HepG2 (cell line): ENCODE measurements around the gene ARL16. TPM values are rescaled to one million over a fixed set of nuclear protein-coding genes. Genes with fewer than 3 reads are reported as not detected.

Experiments used
- CREB3 ChIP-seq: sonication (generic); formaldehyde crosslinking; IDR thresholded peaks from 2 replicates; pipeline ENCODE4 v1.5.0; 2020; ENCODE audit warnings: missing genetic modification reagents
- DR1 ChIP-seq: sonication (generic); formaldehyde crosslinking; IDR thresholded peaks from 2 replicates; pipeline ENCODE4 v1.8.0; 2021; ENCODE audit warnings: mild to moderate bottlenecking, missing genetic modification reagents, inconsistent platforms
- E2F2 ChIP-seq: sonication (generic); formaldehyde crosslinking; IDR thresholded peaks from 2 replicates; pipeline ENCODE4 v1.4.0; 2020; ENCODE audit warnings: missing genetic modification reagents, borderline replicate concordance
- HDAC2 ChIP-seq: sonication (generic); formaldehyde crosslinking; IDR thresholded peaks from 2 replicates; pipeline ENCODE4 v1.4.0; 2020; ENCODE audit warnings: missing genetic modification reagents
- MEF2D ChIP-seq: sonication (generic); formaldehyde crosslinking; IDR thresholded peaks from 2 replicates; pipeline ENCODE4 v1.5.1; 2020; ENCODE audit warnings: mild to moderate bottlenecking, missing genetic modification reagents
- NCOA1 ChIP-seq: sonication (generic); formaldehyde crosslinking; IDR thresholded peaks from 2 replicates; pipeline ENCODE4 v1.9.0; 2021; ENCODE audit warnings: missing genetic modification reagents
- NR0B2 ChIP-seq: sonication (generic); formaldehyde crosslinking; IDR thresholded peaks from 2 replicates; pipeline ENCODE4 v1.4.0; 2020; ENCODE audit warnings: mild to moderate bottlenecking, missing genetic modification reagents
- SIX1 ChIP-seq: sonication (generic); formaldehyde crosslinking; IDR thresholded peaks from 2 replicates; pipeline ENCODE4 v1.4.0; 2020; ENCODE audit warnings: missing genetic modification reagents, borderline replicate concordance
- TARDBP ChIP-seq: sonication (generic); formaldehyde crosslinking; IDR thresholded peaks from 2 replicates; pipeline ENCODE4 v1.8.0; 2022; ENCODE audit warnings: mild to moderate bottlenecking, missing genetic modification reagents
- XBP1 ChIP-seq: sonication (generic); formaldehyde crosslinking; IDR thresholded peaks from 2 replicates; pipeline ENCODE4 v1.5.0; 2020; ENCODE audit warnings: missing genetic modification reagents
- ZFYVE20 ChIP-seq: sonication (generic); formaldehyde crosslinking; IDR thresholded peaks from 2 replicates; pipeline ENCODE4 v1.8.0; 2023; ENCODE audit warnings: low read depth, mild to moderate bottlenecking, moderate library complexity, missing genetic modification reagents, borderline replicate concordance
- ZNF281 ChIP-seq: sonication (generic); formaldehyde crosslinking; IDR thresholded peaks from 2 replicates; pipeline ENCODE4 v1.4.0; 2020; ENCODE audit warnings: missing genetic modification reagents, borderline replicate concordance
- ZNF367 ChIP-seq: sonication (generic); formaldehyde crosslinking; IDR thresholded peaks from 2 replicates; pipeline ENCODE4 v1.4.0; 2020; ENCODE audit warnings: missing genetic modification reagents, borderline replicate concordance
- ZNF670 ChIP-seq: sonication (generic); formaldehyde crosslinking; IDR thresholded peaks from 2 replicates; pipeline ENCODE4 v1.8.0; 2022; ENCODE audit warnings: mild to moderate bottlenecking, missing genetic modification reagents, borderline replicate concordance
- ZNF691 ChIP-seq: sonication (generic); formaldehyde crosslinking; IDR thresholded peaks from 2 replicates; pipeline ENCODE4 v1.4.0; 2020; ENCODE audit warnings: missing genetic modification reagents, low read depth, mild to moderate bottlenecking, borderline replicate concordance
- ZNF891 ChIP-seq: sonication (generic); formaldehyde crosslinking; IDR thresholded peaks from 2 replicates; pipeline ENCODE4 v1.5.0; 2020; ENCODE audit warnings: mild to moderate bottlenecking, missing genetic modification reagents
- ZSCAN21 ChIP-seq: sonication (generic); formaldehyde crosslinking; IDR thresholded peaks from 2 replicates; pipeline ENCODE4 v1.8.0; 2022; ENCODE audit warnings: mild to moderate bottlenecking, missing genetic modification reagents, moderate library complexity, borderline replicate concordance
- polyA plus RNA-seq, 8 experiments: library from polyadenylated mRNA; depleted of rRNA in 3 of 8; stranded (reverse) in 7 of 8; unstranded in 1 of 8; fragments of >200 nt; fragmentation: Illumina TruSeq in 4 of 8; extraction: Trizol in 4 of 8; gene quantifications; 2 replicates each; pipeline versions ENCODE4 v1.2.1 to v1.2.3, GENCODE V29; 2011 to 2016; ENCODE audit warnings: low read depth in 4 of 8, missing spikeins in 1 of 8, mixed read lengths in 1 of 8; ENCODE audit not compliant: insufficient read depth in 1 of 8
- total RNA-seq, 5 experiments: library from RNA; depleted of rRNA; stranded (reverse); fragments of >200 nt; fragmentation: Illumina TruSeq; extraction: Trizol; gene quantifications; 2 replicates each; pipeline ENCODE4 v1.2.3, GENCODE V29; 2016; ENCODE audit warnings: low read depth in 1 of 5
- TF ChIP-seq, protein P1 (sequence below): sonication (generic); formaldehyde crosslinking; IDR thresholded peaks from 2 replicates; pipeline ENCODE4 v1.8.1; 2022; ENCODE audit warnings: low read depth, mild to moderate bottlenecking, missing genetic modification reagents

The ARL16 gene
- total and polyA plus RNA-seq, 2 of the 13 experiments (the other 11 are each of a cell fraction or from before 2014, with no cell fraction given) = 20.8 to 30.8 TPM

DNA sequence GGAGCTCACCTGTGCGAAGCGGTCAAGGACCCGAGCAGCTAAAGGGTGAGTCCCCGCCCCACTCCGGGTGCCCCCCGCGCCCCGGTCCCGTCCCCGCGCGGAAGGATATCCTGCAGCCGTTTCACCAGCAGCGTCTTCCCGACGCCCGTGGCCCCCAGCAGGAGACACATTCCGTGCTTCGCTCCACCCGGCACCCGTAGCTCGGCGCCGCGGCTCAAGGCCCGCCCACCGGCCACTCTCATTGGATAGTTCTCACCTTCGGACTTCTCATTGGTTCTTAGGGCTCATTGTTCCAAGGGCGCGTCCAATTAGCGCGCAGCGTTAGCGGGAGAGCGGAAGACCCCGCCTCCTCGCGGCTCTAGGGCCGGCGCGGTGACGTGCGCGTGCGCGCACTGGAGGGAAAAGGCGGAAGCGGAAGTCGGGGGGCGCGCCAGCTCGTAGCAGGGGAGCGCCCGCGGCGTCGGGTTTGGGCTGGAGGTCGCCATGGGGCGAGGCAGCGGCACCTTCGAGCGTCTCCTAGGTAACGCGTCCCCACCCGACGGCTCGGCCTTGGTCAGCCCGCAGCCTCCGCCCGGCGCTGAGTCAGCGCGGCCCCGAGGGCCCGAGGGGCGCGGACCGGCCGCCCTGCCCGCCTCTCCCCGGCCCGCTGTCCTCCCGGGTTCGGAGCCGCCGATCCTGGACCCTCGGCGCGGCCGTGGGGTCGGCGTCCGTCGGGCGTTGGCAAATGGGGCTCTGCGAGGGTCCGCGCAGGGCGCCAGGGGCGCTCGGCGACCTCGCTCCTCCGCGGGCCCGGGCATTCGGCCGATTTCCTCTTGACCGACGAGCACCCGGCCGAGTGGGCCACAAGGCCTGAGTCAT lies at the start of gene ARL16, which contains the start of gene HGS (continued):
- TF ChIP-seq, protein P1, sequence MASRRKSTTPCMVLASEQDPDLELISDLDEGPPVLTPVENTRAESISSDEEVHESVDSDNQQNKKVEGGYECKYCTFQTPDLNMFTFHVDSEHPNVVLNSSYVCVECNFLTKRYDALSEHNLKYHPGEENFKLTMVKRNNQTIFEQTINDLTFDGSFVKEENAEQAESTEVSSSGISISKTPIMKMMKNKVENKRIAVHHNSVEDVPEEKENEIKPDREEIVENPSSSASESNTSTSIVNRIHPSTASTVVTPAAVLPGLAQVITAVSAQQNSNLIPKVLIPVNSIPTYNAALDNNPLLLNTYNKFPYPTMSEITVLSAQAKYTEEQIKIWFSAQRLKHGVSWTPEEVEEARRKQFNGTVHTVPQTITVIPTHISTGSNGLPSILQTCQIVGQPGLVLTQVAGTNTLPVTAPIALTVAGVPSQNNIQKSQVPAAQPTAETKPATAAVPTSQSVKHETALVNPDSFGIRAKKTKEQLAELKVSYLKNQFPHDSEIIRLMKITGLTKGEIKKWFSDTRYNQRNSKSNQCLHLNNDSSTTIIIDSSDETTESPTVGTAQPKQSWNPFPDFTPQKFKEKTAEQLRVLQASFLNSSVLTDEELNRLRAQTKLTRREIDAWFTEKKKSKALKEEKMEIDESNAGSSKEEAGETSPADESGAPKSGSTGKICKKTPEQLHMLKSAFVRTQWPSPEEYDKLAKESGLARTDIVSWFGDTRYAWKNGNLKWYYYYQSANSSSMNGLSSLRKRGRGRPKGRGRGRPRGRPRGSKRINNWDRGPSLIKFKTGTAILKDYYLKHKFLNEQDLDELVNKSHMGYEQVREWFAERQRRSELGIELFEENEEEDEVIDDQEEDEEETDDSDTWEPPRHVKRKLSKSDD (CRISPR knock-in tag) = no peak
- no peak for TF ChIP-seq ZFYVE20
- peak; percentile 7; the same call in 1 of the 2 replicates for TF ChIP-seq SIX1
- no peak for TF ChIP-seq ZNF281 (CRISPR knock-in tag)
- TF ChIP-seq XBP1 (CRISPR knock-in tag) = no peak
- TF ChIP-seq NCOA1 (CRISPR knock-in tag) = no peak
- 0 out of 2 replicates have a peak, but pooled peaks have one; percentile 37 for TF ChIP-seq NR0B2 (CRISPR knock-in tag)
- TF ChIP-seq DR1 = peak; percentile 80
- TF ChIP-seq E2F2 = peak; percentile 85; the same call in 1 of the 2 replicates
- TF ChIP-seq ZNF891 (CRISPR knock-in tag) = no peak; the same call in 1 of the 2 replicates
- 0 out of 2 replicates have a peak, but pooled peaks have one; percentile 10 for TF ChIP-seq ZNF691 (CRISPR knock-in tag)
- peak; percentile 8; the same call in 1 of the 2 replicates for TF ChIP-seq ZNF367 (CRISPR knock-in tag)
- peak; percentile 3; the same call in 1 of the 2 replicates for TF ChIP-seq ZSCAN21
- peak; percentile 76; the same call in 1 of the 2 replicates for TF ChIP-seq CREB3 (CRISPR knock-in tag)
- TF ChIP-seq HDAC2 (CRISPR knock-in tag) = peak; percentile 80; the same call in 1 of the 2 replicates
- TF ChIP-seq ZNF670 (CRISPR knock-in tag) = no peak
- TF ChIP-seq TARDBP (CRISPR knock-in tag) = peak; percentile 81
- no peak; the same call in 1 of the 2 replicates for TF ChIP-seq MEF2D (CRISPR knock-in tag)
